Right atrium auricular region (tissue), 2 donors: ENCODE results near the gene SPNS3. TPM values are rescaled to one million over a fixed set of nuclear protein-coding genes. Genes with fewer than 3 reads are reported as not detected.

ENCODE experiments used
- DNase-seq: peaks from one replicate; pipeline ENCODE4 v3.0.0-alpha.2; 2019; ENCODE audit warnings: low spot score
- H3K27ac ChIP-seq, 2 donors: fragments of 200-600 bp; sonication (generic); 1 replicate in 1 of 2; 2 replicates in 1 of 2; pipeline ENCODE4 v1.5.1; 2016 to 2019
- H3K27me3 ChIP-seq, 2 donors: fragments of 200-600 bp; sonication (generic); one replicate each; pipeline versions ENCODE4 v1.5.1 to v1.6.0; 2017 to 2019
- H3K36me3 ChIP-seq: fragments of 200-600 bp; sonication (generic); one replicate; pipeline ENCODE4 v1.5.1; 2016
- H3K4me1 ChIP-seq, 2 donors: fragments of 200-600 bp; sonication (generic); one replicate each; pipeline versions ENCODE4 v1.5.1 to v1.6.0; 2017 to 2019
- H3K4me3 ChIP-seq, 2 donors: fragments of 200-600 bp; sonication (generic); 1 replicate in 1 of 2; 2 replicates in 1 of 2; pipeline ENCODE4 v1.5.1; 2017 to 2019; ENCODE audit warnings: mild to moderate bottlenecking in 1 of 2, moderate library complexity in 1 of 2
- H3K9me3 ChIP-seq, 2 donors: fragments of 200-600 bp; sonication (generic); one replicate each; pipeline ENCODE4 v1.5.1; 2019
- total RNA-seq, 2 donors: library from RNA; depleted of rRNA; stranded (reverse); fragments of >200 nt; gene quantifications; one replicate each; pipeline ENCODE4 v1.1.0, GENCODE V29; 2016
- TF ChIP-seq, protein P1 (sequence below), 2 donors: fragments of 200-600 bp; sonication (generic); IDR thresholded peaks; one replicate each; pipeline ENCODE4 v1.5.1; 2019; ENCODE audit warnings: antibody characterized with exemption in 2 of 2

Gene SPNS3
- total RNA-seq, 2 donors from 2014 or later: not detected

DNA sequence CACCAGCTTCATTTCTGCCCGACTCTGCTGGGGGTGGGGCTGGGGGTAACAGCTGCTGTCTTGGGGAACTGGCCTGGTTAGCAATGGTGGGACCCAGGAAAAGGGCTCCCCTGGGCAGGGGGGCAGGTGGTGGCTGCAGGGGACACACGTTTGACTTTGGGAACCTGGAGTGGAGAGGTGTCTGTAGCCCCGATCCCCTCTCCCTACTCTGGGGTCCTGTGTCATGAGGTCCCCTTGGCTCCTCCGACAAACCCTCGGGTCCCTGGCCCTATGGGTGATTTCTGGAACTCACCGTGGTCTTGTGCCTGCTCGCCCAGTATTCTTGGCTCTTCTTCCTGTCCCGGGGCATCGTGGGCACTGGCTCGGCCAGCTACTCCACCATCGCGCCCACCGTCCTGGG lies 12.0 kb downstream of the SPNS3 start:
- DNase-seq: no peak
- no peaks in the 10 kb centered on the region for H3K36me3 ChIP-seq
- H3K9me3 ChIP-seq: no peaks in the 10 kb centered on the region
- H3K4me1 ChIP-seq: peaks cover 0 to 17% of the 10 kb centered on the region in 2 donors
- H3K4me3 ChIP-seq: no peak overlapping the region
- no peak overlapping the region for H3K27ac ChIP-seq
- TF ChIP-seq, protein P1, sequence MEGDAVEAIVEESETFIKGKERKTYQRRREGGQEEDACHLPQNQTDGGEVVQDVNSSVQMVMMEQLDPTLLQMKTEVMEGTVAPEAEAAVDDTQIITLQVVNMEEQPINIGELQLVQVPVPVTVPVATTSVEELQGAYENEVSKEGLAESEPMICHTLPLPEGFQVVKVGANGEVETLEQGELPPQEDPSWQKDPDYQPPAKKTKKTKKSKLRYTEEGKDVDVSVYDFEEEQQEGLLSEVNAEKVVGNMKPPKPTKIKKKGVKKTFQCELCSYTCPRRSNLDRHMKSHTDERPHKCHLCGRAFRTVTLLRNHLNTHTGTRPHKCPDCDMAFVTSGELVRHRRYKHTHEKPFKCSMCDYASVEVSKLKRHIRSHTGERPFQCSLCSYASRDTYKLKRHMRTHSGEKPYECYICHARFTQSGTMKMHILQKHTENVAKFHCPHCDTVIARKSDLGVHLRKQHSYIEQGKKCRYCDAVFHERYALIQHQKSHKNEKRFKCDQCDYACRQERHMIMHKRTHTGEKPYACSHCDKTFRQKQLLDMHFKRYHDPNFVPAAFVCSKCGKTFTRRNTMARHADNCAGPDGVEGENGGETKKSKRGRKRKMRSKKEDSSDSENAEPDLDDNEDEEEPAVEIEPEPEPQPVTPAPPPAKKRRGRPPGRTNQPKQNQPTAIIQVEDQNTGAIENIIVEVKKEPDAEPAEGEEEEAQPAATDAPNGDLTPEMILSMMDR (IDR thresholded peaks at IDR 0.05): no peak
- H3K27me3 ChIP-seq: no peaks in the 10 kb centered on the region

DNA sequence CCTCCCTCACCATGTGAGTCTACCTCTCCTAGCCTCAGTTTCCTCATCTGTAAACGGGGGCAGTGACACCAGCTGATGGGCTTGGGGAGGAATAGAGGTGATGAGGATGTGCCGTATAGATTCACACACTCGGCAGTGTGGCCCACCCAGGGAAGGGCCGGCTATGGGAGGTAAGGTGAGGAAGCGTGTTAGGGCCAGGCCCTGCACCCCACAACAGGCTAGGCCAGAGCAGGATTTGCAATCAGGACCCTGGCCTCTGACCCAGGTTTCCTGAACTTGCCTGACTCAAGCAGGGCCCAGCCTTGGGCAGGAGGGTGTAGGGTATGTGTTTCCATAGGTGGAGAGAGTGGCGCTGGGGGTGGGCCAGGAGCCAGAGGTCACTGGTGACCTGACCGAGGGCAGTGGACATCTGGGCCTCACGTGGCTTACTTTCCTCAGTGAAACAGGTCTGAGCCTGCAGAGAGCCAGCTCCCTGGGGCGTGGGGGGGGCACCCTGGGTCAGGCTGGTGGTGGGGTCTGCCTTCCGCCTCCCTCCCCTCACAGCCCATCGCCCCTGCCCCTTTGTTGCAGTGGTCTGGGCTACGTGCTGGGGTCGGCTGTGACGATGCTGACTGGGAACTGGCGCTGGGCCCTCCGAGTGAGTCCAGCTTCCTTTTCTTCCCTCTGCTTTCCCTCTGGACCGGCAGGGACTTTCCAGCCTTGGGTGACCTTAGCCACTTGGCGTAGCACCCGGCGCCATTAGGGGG lies 12.8 kb downstream of the SPNS3 start:
- no peak for DNase-seq
- TF ChIP-seq, protein P1 (IDR thresholded peaks at IDR 0.05): no peak
- H3K9me3 ChIP-seq: no peaks in the 10 kb centered on the region
- H3K36me3 ChIP-seq: no peaks in the 10 kb centered on the region
- no peak overlapping the region for H3K4me3 ChIP-seq
- no peaks in the 10 kb centered on the region for H3K27me3 ChIP-seq
- peaks cover 0 to 10% of the 10 kb centered on the region in 2 donors for H3K4me1 ChIP-seq
- H3K27ac ChIP-seq: no peak overlapping the region

DNA sequence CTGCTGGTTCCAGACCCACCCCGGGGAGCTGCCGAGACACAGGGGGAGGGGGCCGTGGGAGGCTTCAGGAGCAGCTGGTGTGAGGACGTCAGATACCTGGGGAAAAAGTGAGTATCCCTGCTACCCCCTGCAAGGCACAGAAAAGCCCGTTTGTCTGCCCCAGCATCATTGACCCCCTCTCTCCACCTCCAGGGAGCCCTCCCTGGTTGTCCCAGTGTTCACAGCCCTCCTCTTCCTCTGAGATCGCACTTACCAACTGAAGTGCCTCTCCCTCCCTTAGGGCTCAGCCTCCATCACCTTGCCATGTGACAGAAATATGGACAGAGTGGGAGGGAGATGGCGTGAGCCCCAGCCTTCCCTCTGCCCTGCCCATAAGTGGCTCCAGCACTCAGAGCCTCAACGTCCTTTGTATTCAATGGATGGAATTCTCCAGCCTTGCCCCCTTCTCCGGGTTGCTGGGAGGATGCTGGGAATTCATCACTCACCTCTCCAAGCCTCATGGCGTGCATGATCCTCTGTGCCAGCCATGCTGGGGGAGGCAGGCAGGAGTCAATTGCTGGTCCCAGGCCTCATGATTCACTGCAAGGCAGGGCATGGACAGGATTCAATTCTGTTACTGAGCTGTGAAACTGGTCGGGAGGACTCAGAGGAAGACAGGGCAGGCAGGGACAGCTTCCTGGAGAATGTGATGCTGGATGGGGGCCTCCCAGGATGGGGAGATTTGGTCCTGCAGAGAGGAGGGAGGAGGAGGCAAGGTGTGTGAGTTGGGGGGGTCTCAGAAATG lies 14.6 kb downstream of the SPNS3 start:
- Histone ChIP-seq H3K36me3 (no peaks in the 10 kb centered on the region), H3K9me3 (no peaks in the 10 kb centered on the region), H3K4me3 (no peak overlapping the region), H3K27ac (no peak overlapping the region), H3K27me3 (no peaks in the 10 kb centered on the region), H3K4me1 (peaks cover 0 to 10% of the 10 kb centered on the region in 2 donors)
- TF ChIP-seq, protein P1 (IDR thresholded peaks at IDR 0.05): no peak
- no peak for DNase-seq

DNA sequence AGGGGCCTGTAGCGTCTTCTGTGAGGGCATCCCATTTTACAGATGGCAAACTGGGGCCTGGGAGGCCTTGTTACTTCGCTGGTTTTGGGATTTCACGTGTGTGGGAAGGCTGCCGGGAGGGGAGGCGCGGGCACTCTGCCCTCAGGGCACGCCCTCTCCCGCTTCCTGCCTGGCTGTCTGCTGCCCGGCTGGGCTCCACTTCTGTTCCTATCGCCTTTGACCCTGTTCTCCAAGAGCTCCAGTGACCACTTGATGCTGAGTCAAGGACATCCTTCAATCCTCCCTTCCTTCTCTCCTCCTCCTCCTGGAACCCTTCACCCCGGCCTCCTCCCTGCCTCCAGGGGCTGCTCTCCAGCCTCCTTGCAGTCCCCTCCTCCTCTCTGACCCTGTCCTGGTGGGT lies 16.0 kb downstream of the SPNS3 start:
- no peaks in the 10 kb centered on the region for H3K36me3 ChIP-seq
- H3K27me3 ChIP-seq: no peaks in the 10 kb centered on the region
- peaks cover 0 to 5% of the 10 kb centered on the region in 2 donors for H3K4me1 ChIP-seq
- TF ChIP-seq, protein P1 (IDR thresholded peaks at IDR 0.05): no peak
- no peak overlapping the region for H3K4me3 ChIP-seq
- no peaks in the 10 kb centered on the region for H3K9me3 ChIP-seq
- no peak for DNase-seq
- no peak overlapping the region for H3K27ac ChIP-seq

DNA sequence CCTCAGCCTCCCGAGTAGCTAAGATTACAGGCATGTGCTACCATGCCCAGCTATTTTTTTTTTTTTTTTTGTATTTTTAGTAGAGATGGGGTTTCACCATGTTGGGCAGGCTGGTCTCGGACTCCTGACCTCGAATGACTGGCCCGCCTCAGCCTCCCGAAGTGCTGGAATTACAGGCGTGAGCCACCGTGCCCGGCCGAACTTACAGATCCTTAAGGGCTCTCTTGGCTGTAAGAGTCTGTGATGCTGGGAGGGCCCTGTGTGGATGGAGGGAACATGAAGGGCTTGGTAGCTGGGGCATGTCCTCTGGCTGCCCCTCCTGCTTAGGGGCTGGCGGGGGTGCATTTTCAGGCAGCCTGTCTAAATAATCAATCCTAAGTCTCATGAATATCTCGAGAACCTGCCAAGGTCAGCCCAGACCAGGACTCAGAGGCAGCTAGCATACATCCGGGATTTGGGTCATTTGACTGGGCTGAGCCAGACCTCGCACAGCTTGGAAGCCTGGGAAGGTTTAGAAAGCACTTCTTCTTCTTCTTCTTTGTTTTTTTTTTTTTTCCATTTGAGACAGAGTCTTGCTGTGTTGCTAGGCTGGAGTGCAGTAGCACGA lies 17.1 kb downstream of the SPNS3 start:
- no peak overlapping the region for H3K4me3 ChIP-seq
- H3K36me3 ChIP-seq: no peaks in the 10 kb centered on the region
- H3K4me1 ChIP-seq: no peaks in the 10 kb centered on the region
- TF ChIP-seq, protein P1 (IDR thresholded peaks at IDR 0.05): no peak
- no peak for DNase-seq
- no peaks in the 10 kb centered on the region for H3K9me3 ChIP-seq
- no peak overlapping the region for H3K27ac ChIP-seq
- H3K27me3 ChIP-seq: no peaks in the 10 kb centered on the region
